ENCODE measurements around the gene SVIL.
"Not testable (repeated sequence)": the region's sequence is repeated elsewhere in the genome, so short reads cannot be mapped to it uniquely, and the experiment has no call there.

SVIL gene

GRCh38 chr10:29649561-29650551, 15.1 kb upstream of the SVIL start:
- DNase-seq (ENCODE audit: low read depth in 2 of 2): no peak

GRCh38 chr10:29648983-29649268, 14.2 kb upstream of the SVIL start:
- DNase-seq (ENCODE audit: low read depth in 2 of 2): no peak

- peak in 1 of 2 donors; percentile 16 for DNase-seq (ENCODE audit: low read depth in 2 of 2)
Observed at GRCh38 chr10:29648114-29648982, 13.6 kb upstream of the SVIL start.

- DNase-seq (ENCODE audit: low read depth in 2 of 2): no peak
Observed at GRCh38 chr10:29647478-29647877, 12.7 kb upstream of the SVIL start.

- DNase-seq (ENCODE audit: low read depth in 2 of 2): no peak
Observed at GRCh38 chr10:29646960-29647461, 12.2 kb upstream of the SVIL start.

GRCh38 chr10:29646238-29646902, 11.6 kb upstream of the SVIL start:
- no peak for DNase-seq (ENCODE audit: low read depth in 2 of 2)

DNA sequence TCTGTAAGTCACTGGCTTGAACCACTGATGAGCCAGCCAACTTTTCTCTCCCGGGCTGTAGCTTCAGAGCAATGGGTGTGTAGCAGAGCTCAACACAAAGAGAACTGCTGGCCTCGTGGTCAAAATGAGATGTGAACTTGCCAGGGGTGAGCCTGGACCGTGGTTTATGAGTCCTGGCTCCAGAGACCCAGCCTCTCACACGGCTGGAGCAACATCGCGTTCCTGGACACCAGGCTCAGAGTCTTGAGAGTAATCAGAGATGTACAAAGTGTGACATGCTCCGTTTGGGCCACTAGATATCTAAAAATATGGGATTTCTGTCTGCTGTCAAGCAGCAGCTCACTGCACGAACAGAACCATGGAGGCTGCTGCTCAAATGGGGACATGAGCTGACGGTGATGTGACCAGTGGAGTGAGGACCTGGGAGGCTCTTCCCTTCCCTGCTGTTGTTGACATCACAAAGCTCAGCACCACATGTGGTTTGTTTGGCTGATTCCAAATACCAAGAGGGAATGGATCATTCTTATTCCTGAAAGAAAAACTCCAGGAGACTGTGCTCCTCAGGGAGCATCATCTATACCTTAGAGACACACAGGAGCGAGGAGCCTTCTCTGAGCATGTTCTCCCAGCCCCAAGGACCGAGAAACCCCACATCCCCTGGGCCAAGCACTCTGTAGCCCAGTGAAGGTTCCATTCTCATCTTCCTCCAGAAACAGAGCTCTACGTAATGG, 9.2 kb upstream of the SVIL start:
- DNase-seq (ENCODE audit: low read depth in 2 of 2): no peak

- no peak for DNase-seq (ENCODE audit: low read depth in 2 of 2)
Observed at GRCh38 chr10:29642990-29643389, 8.2 kb upstream of the SVIL start.

- DNase-seq (ENCODE audit: low read depth in 2 of 2): no peak
Observed at GRCh38 chr10:29637537-29637936, 2.8 kb upstream of the SVIL start.

- no peak for DNase-seq (ENCODE audit: low read depth in 2 of 2)
Observed at GRCh38 chr10:29636178-29636577, 1.4 kb upstream of the SVIL start.

DNA sequence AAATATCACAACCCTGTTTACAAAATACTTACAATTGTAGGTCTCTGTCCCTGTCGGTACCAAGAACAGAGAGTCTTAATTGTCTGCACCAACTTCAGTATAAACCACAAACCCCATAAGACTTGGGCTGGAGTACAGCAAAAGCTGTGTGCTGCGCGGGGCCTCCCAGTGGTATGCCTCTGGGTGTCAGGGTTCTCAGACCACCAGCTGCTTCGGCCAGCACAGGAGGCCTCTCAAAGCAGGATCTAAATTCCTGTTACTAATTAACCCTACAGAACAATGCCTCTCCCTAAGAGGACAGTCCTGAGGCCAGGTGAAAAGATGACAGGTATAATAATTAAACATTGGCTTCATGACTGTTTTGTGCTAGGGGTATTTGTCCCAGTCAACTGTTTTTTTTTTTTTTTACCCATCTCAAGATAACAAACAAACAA, 957 bp upstream of the SVIL start:
- DNase-seq (ENCODE audit: low read depth in 2 of 2): no peak

DNA sequence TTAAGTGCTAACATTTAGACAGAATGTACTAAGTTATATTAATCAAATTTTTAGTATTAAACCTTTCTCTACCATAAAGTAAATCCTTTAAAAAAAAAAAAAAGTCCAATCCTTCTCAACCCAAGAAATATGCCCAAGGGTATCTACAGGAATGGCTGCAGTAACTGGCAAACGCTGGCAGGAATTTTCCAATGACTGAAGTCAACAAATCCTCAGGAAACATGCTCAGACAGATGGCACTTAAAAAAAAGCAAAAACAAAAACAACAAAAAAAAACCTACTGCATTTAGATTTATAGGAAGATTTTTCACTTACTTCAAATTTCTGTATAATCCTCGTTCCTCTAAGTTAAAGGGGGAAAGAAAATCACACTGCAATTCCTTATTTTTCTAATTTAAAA, 666 bp downstream of the SVIL start:
- DNase-seq (ENCODE audit: low read depth in 2 of 2): no peak

- DNase-seq (ENCODE audit: low read depth in 2 of 2): no peak
Observed at GRCh38 chr10:29631049-29631339, 3.8 kb downstream of the SVIL start.

- no peak for DNase-seq (ENCODE audit: low read depth in 2 of 2)
Observed at GRCh38 chr10:29630205-29631048, 4.3 kb downstream of the SVIL start.

- DNase-seq (ENCODE audit: low read depth in 2 of 2): no peak
Observed at GRCh38 chr10:29628912-29629526, 5.8 kb downstream of the SVIL start.

GRCh38 chr10:29628311-29628710, 6.5 kb downstream of the SVIL start:
- no peak for DNase-seq (ENCODE audit: low read depth in 2 of 2)

DNA sequence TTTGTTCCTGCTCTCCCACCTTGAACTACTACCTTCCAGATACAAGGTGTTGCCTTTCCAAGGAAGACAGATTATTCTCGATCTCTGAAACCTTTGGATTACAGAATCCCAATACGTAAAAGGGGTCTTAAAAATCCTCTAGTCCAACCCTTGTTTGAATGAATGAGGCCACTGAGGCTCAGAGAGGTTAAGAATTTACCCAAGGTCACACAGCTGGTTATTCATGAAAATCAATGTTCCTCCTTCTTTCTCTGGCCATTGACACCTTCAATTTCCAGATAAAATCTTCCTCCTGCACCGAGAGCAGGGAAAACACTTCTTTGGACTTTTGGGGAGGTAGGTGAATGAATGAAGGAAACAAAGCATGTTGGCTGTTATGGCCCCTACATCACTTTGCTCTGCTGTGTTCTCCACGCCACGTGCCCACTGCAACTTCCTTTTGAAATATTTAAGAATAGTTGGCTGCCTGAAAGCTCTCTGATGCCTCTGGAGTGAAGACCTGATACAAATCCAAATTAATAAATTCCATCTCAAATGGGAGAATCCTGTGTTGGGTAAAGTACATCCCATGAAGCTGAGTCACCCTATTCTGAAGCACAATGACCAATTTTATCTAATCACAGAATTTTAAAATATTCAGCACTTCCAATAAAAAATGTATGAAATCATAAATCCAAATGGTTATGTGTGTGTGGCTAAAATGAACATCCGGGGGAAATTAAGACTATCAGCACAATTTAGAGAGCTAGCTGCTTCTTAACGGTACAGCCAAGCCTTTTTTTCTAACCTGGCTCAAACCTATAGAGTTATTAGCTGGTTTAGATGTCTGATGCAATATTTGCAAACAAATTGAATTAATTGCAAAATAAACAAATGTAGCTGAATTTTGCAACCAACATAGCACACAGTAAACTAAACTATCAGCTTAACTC, 7.3 kb downstream of the SVIL start:
- no peak for DNase-seq (ENCODE audit: low read depth in 2 of 2)

DNA sequence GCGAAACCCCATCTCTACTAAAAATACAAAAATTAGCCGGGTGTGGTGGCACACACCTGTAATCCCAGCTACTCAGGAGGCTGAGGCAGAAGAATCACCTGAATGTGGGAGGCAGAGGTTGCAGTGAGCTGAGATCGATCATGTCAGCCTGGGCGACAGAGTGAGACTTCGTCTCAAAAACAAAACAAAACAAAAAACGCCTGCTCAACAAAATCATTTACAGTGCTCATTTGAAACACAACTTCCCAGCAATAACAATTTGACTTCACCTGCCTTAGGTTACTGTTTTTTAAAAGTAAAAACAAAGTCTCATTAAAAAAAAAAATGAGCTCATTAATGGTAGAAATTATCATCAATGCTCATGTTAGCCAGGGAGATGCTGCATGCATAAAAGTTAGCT, 10.4 kb downstream of the SVIL start:
- not testable (repeated sequence) for DNase-seq (ENCODE audit: low read depth in 2 of 2)

- DNase-seq (ENCODE audit: low read depth in 2 of 2): no peak
Observed at GRCh38 chr10:29623797-29624196, 11.0 kb downstream of the SVIL start.
